GM04504 (cell line): ENCODE data around the gene SHISA6.

ENCODE experiments used
- DNase-seq: peaks from one replicate; pipeline ENCODE4 v3.0.0-alpha.2; 2012; ENCODE audit warnings: low read depth

The SHISA6 gene

GRCh38 chr17:11539637-11540036 lies 298.6 kb downstream of the SHISA6 start:
- no peak for DNase-seq

GRCh38 chr17:11545002-11545401 lies 304.0 kb downstream of the SHISA6 start:
- DNase-seq = no peak

GRCh38 chr17:11545696-11546095 lies 304.7 kb downstream of the SHISA6 start:
- DNase-seq = no peak

- DNase-seq = no peak
Measured at GRCh38 chr17:11547853-11548252, 306.8 kb downstream of the SHISA6 start.

- DNase-seq = no peak
Measured at GRCh38 chr17:11548398-11548797, 307.4 kb downstream of the SHISA6 start.

- no peak for DNase-seq
Measured at GRCh38 chr17:11550431-11550830, 309.4 kb downstream of the SHISA6 start.

GRCh38 chr17:11551442-11551841 lies 310.4 kb downstream of the SHISA6 start:
- no peak for DNase-seq

GRCh38 chr17:11553135-11553534 lies 312.1 kb downstream of the SHISA6 start:
- no peak for DNase-seq

GRCh38 chr17:11554042-11554441 lies 313.0 kb downstream of the SHISA6 start:
- DNase-seq = no peak

- no peak for DNase-seq
Measured at GRCh38 chr17:11554542-11554941, 313.5 kb downstream of the SHISA6 start.

- no peak for DNase-seq
Measured at GRCh38 chr17:11555530-11555929, 314.5 kb downstream of the SHISA6 start.

- DNase-seq = no peak
Measured at GRCh38 chr17:11557727-11558452, 316.9 kb downstream of the SHISA6 start.

- DNase-seq = no peak
Measured at GRCh38 chr17:11558681-11559234, 317.7 kb downstream of the SHISA6 start.

GRCh38 chr17:11559601-11560000 lies 318.6 kb downstream of the SHISA6 start:
- no peak for DNase-seq

GRCh38 chr17:11561281-11561680 lies 320.3 kb downstream of the SHISA6 start:
- no peak for DNase-seq

- DNase-seq = no peak
Measured at GRCh38 chr17:11561702-11562101, 320.7 kb downstream of the SHISA6 start.

GRCh38 chr17:11564589-11565380 lies 323.8 kb downstream of the SHISA6 start:
- DNase-seq = no peak

GRCh38 chr17:11565591-11565990 lies 324.6 kb downstream of the SHISA6 start:
- no peak for DNase-seq

GRCh38 chr17:11578998-11579397 lies 338.0 kb downstream of the SHISA6 start:
- no peak for DNase-seq

GRCh38 chr17:11580677-11581076 lies 339.7 kb downstream of the SHISA6 start:
- no peak for DNase-seq

- DNase-seq = no peak
Measured at GRCh38 chr17:11582217-11582616, 341.2 kb downstream of the SHISA6 start.

- no peak for DNase-seq
Measured at GRCh38 chr17:11583306-11583992, 342.4 kb downstream of the SHISA6 start.

- no peak for DNase-seq
Measured at GRCh38 chr17:11589716-11590115, 348.7 kb downstream of the SHISA6 start.
